ENCODE measurements around the gene HEPHL1.
"Not testable (repeated sequence)": the region's sequence is repeated elsewhere in the genome, so short reads cannot be mapped to it uniquely, and the experiment has no call there.

Gene HEPHL1, protein sequence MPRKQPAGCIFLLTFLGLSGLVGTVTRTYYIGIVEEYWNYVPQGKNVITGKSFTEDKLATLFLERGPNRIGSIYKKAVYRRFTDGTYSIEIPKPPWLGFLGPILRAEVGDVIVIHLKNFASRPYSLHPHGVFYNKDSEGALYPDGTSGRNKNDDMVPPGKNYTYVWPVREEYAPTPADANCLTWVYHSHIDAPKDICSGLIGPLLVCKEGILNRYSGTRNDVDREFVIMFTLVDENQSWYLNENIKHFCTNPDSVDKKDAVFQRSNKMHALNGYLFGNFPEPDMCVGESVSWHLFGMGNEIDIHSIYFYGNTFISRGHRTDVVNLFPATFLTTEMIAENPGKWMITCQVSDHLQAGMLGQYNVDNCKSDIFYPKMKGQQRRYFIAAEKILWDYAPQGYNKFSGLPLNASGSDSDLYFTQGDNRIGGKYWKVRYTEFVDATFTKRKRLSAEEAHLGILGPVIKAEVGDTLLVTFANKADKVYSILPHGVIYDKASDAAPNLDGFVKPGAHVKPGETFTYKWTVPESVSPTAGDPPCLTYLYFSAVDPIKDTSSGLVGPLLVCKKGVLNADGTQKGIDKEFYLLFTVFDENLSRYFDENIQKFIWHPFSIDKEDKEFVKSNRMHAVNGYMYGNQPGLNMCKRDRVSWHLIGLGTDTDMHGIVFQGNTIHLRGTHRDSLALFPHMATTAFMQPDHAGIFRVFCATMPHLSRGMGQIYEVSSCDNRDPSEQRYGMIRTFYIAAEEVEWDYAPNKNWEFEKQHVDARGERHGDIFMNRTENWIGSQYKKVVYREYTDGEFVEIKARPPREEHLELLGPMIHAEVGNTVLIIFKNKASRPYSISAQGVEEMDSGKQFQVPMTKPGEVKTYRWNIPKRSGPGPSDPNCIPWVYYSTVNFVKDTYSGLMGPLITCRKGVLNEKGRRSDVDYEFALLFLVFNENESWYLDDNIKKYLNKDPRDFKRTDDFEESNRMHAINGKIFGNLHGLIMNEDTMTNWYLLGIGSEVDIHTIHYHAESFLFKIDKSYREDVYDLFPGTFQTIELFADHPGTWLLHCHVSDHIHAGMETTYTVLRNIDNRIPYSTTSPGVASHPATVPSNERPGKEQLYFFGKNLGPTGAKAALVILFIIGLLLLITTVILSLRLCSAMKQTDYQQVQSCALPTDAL

GRCh38 chr11:94020777-94021481, at the start of gene HEPHL1:
Gene HEPHL1 (plus strand): TSS chr11:94021354. CDS start chr11:94021369, 15 bp downstream.
- Histone ChIP-seq H3K9me3 (no peaks in the 10 kb centered on the region), H3K27me3 (no peaks in the 10 kb centered on the region), H3K27ac (no peak within 1 kb of the TSS), H3K4me3 (no peak within 1 kb of the TSS), H3K36me3 (no peaks in the 10 kb centered on the region), H3K4me1 (peaks cover 0 to 13% (median 0%) of the 10 kb centered on the region in 4 donors)
- TF ChIP-seq CTCF (IDR thresholded peaks at IDR 0.05) = no peak
- DNase-seq = no peak
- intact Hi-C loops (cut with DNase I; ENCODE audit: low total_unique reads) = no loop called here

GRCh38 chr11:93972790-93973189, 48.4 kb upstream of the HEPHL1 start:
- no peak for TF ChIP-seq CTCF (IDR thresholded peaks at IDR 0.05)
- H3K27ac ChIP-seq = no peak overlapping the region
- no peaks in the 10 kb centered on the region for H3K4me1 ChIP-seq
- no peaks in the 10 kb centered on the region for H3K27me3 ChIP-seq
- no peaks in the 10 kb centered on the region for H3K36me3 ChIP-seq
- intact Hi-C loops (cut with DNase I; ENCODE audit: low total_unique reads) = no loop called here
- H3K4me3 ChIP-seq = no peak overlapping the region
- no peak for DNase-seq
- H3K9me3 ChIP-seq = peaks cover 3 to 13% (median 9%) of the 10 kb centered on the region in 3 donors

DNA sequence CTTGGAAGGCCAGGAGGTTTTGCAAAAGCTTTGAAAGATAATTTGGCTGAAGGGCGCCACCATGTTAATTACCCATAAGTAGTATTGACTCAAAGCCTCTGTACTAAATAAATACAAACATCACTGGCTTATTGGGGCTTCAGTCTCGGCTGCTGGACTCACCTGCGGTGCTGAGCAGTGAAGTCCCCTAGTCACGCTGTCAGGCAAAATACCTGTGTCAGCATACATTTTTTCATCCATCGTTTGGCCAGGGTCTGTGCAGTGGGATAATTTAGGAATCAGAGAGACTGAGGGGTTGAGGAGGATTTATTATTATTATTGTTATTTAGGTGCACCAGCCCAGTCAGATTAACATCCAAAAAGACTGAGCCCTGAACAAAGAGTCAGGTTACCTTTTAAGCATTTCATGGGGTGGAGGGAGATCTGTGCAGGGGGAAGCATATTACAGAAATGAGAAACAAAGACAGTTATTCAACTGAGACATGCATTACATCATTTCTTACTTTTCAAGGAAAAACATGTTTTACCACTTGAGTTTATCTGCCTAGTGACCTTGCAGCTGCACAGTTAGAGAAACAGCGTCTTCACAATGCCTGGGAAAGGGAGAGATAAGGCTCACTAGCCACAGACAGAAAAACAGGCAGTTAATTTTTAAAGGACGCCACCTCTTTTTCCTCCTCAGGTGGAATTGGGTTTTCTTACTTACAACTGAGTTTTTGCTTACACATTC, 47.7 kb upstream of the HEPHL1 start:
- H3K4me3 ChIP-seq; DNase-seq; H3K27ac ChIP-seq; intact Hi-C loops (cut with DNase I; ENCODE audit: low total_unique reads); H3K4me1 ChIP-seq; H3K36me3 ChIP-seq; H3K27me3 ChIP-seq: not testable (repeated sequence)
- H3K9me3 ChIP-seq = peaks cover 3 to 13% (median 9%) of the 10 kb centered on the region in 3 donors

DNA sequence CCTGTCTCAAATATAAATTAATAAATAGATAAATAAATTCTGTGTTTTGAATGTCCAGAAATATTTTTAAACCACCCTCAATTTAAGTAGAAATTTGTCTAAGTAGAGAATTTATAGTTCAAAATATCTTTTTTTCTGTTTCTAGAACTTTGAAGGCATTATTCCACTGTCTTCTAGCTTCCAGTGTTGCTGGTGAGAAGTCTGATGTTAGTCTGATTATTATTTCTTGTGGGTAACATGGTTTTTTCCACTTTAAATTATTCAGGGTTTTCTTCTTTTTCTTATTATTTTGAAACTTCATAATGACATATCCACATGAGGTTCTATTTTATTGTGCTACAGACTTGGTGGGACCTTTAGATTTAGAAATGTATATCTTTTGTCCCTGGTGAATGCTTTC, 46.4 kb upstream of the HEPHL1 start:
- H3K9me3 ChIP-seq = peaks cover 3 to 13% (median 9%) of the 10 kb centered on the region in 3 donors
- no peak overlapping the region for H3K4me3 ChIP-seq
- no peaks in the 10 kb centered on the region for H3K36me3 ChIP-seq
- no peak for DNase-seq
- H3K27ac ChIP-seq = no peak overlapping the region
- intact Hi-C loops (cut with DNase I; ENCODE audit: low total_unique reads) = no loop called here
- H3K27me3 ChIP-seq = no peaks in the 10 kb centered on the region
- no peaks in the 10 kb centered on the region for H3K4me1 ChIP-seq
- no peak for TF ChIP-seq CTCF (IDR thresholded peaks at IDR 0.05)

DNA sequence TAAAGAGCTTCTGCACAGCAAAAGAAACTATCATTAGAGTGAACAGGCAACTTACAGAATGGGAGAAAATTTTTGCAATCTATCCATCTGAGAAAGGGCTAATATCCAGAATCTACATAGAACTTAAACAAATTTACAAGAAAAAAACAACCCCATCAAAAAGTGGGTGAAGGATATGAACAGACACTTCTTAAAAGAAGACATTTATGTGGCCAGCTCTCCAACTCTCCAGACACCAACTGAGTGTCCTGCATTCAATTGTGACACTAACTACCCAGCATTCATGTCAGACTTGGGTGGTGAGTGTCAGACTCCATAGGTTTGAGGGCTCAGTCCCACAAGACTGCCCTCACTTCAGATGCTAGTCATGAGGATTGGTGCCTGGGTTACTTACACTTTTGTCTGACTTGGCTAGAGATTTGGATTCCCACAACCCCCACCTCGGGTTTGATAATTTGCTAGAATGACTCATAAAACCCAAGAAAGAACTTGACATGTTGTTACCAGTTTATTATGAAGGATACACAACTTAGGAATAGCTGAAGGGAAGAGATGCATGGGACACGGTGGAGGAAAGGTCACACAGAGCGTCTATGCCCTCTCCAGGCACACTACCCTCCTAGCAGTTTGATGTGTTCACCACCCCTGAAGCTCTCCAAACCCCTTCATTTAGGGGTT, 44.4 kb upstream of the HEPHL1 start:
- H3K36me3 ChIP-seq; DNase-seq; intact Hi-C loops (cut with DNase I; ENCODE audit: low total_unique reads); H3K4me1 ChIP-seq; H3K27ac ChIP-seq; H3K27me3 ChIP-seq; H3K4me3 ChIP-seq: not testable (repeated sequence)
- peaks cover 3 to 13% (median 9%) of the 10 kb centered on the region in 3 donors for H3K9me3 ChIP-seq
